NK-92 treated with Interleukin-12 subunit alpha and Interleukin-12 subunit beta, amount 100 ng/mL, for 24 hours (cell line): ENCODE results near the gene RAB25.
"Not testable (repeated sequence)": the region's sequence is repeated elsewhere in the genome, so short reads cannot be mapped to it uniquely, and the experiment has no call there.

Experiments
- DNase-seq: peaks from one replicate; lab custom pipeline; 2025; lab: John Stamatoyannopoulos, UW

RAB25 gene

GRCh38 chr1:156054500-156055280 lies 6.3 kb upstream of the RAB25 start, which contains the start of gene LAMTOR2:
TSS of gene LAMTOR2 (plus strand) at chr1:156054782. CDS start at chr1:156054890, 108 bp downstream.
- peak; percentile 93 for DNase-seq

GRCh38 chr1:156055281-156056048 lies 5.5 kb upstream of the RAB25 start:
- DNase-seq = no peak

- no peak for DNase-seq
Observed at GRCh38 chr1:156056326-156056849, 4.6 kb upstream of the RAB25 start.

- no peak for DNase-seq
Observed at GRCh38 chr1:156062189-156062588, 1.2 kb downstream of the RAB25 start.

GRCh38 chr1:156063997-156064285 lies 3.0 kb downstream of the RAB25 start:
- DNase-seq = no peak

GRCh38 chr1:156064615-156065014 lies 3.7 kb downstream of the RAB25 start:
- no peak for DNase-seq

- DNase-seq = no peak
Observed at GRCh38 chr1:156065212-156065611, 4.3 kb downstream of the RAB25 start.

GRCh38 chr1:156065871-156066270 lies 4.9 kb downstream of the RAB25 start:
- DNase-seq = no peak

GRCh38 chr1:156067262-156067661 lies 6.3 kb downstream of the RAB25 start:
- no peak for DNase-seq

- no peak for DNase-seq
Observed at GRCh38 chr1:156069490-156070455, 8.8 kb downstream of the RAB25 start.

GRCh38 chr1:156070548-156070947 lies 9.6 kb downstream of the RAB25 start:
- DNase-seq = no peak

- not testable (repeated sequence) for DNase-seq
Observed at GRCh38 chr1:156071332-156071816, 10.4 kb downstream of the RAB25 start.

- no peak for DNase-seq
Observed at GRCh38 chr1:156072251-156072650, 11.3 kb downstream of the RAB25 start.

GRCh38 chr1:156073110-156073687 lies 12.2 kb downstream of the RAB25 start:
- no peak for DNase-seq

- no peak for DNase-seq
Observed at GRCh38 chr1:156073740-156074139, 12.8 kb downstream of the RAB25 start.

GRCh38 chr1:156074661-156075060 lies 13.7 kb downstream of the RAB25 start:
- DNase-seq = no peak

- no peak for DNase-seq
Observed at GRCh38 chr1:156075162-156075561, 14.2 kb downstream of the RAB25 start.

GRCh38 chr1:156075775-156076204 lies 14.8 kb downstream of the RAB25 start:
- no peak for DNase-seq

GRCh38 chr1:156076609-156077429 lies 15.9 kb downstream of the RAB25 start:
- DNase-seq = no peak

GRCh38 chr1:156077430-156077760 lies 16.4 kb downstream of the RAB25 start:
- no peak for DNase-seq

GRCh38 chr1:156078728-156079127 lies 17.8 kb downstream of the RAB25 start:
- no peak for DNase-seq
